HUES6 (cell line): ENCODE data around the gene CHRM2.

Experiments
- H3K27ac ChIP-seq: 2 replicates; pipeline ENCODE4 v1.7.0; 2013; ENCODE audit warnings: low read depth, mild to moderate bottlenecking, low read length, inconsistent platforms
- H3K27me3 ChIP-seq: 2 replicates; pipeline ENCODE4 v1.6.1; 2013; ENCODE audit warnings: low read length; ENCODE audit not compliant: control insufficient read depth, insufficient read depth
- H3K36me3 ChIP-seq: 2 replicates; pipeline ENCODE4 v1.6.1; 2013; ENCODE audit warnings: low read length; ENCODE audit not compliant: control insufficient read depth, insufficient read depth
- H3K4me1 ChIP-seq: 2 replicates; pipeline ENCODE4 v1.6.1; 2013; ENCODE audit warnings: low read length; ENCODE audit not compliant: control insufficient read depth, insufficient read depth
- H3K4me3 ChIP-seq: 2 replicates; pipeline ENCODE4 v1.5.1; 2013; ENCODE audit warnings: low read depth, low read length
- H3K9ac ChIP-seq: one replicate; pipeline ENCODE4 v1.6.1; 2013; ENCODE audit warnings: mild to moderate bottlenecking, low read length
- H3K9me3 ChIP-seq: 2 replicates; pipeline ENCODE4 v1.6.1; 2013; ENCODE audit warnings: low read depth, low read length; ENCODE audit not compliant: control insufficient read depth, insufficient read depth

The CHRM2 gene

GRCh38 chr7:136931169-136931867 is 62.9 kb downstream of the CHRM2 start:
- no peak overlapping the region for H3K4me3 ChIP-seq
- no peak overlapping the region for H3K9ac ChIP-seq
- no peaks in the 10 kb centered on the region for H3K36me3 ChIP-seq
- no peaks in the 10 kb centered on the region for H3K9me3 ChIP-seq
- H3K4me1 ChIP-seq = peaks cover 7% of the 10 kb centered on the region
- no peaks in the 10 kb centered on the region for H3K27me3 ChIP-seq
- no peak overlapping the region for H3K27ac ChIP-seq

- no peaks in the 10 kb centered on the region for H3K36me3 ChIP-seq
- no peaks in the 10 kb centered on the region for H3K4me1 ChIP-seq
- H3K9me3 ChIP-seq = no peaks in the 10 kb centered on the region
- no peak overlapping the region for H3K27ac ChIP-seq
- no peak overlapping the region for H3K4me3 ChIP-seq
- no peaks in the 10 kb centered on the region for H3K27me3 ChIP-seq
- H3K9ac ChIP-seq = no peak overlapping the region
Measured at GRCh38 chr7:136937436-136937835, 69.0 kb downstream of the CHRM2 start.

- no peaks in the 10 kb centered on the region for H3K36me3 ChIP-seq
- no peaks in the 10 kb centered on the region for H3K4me1 ChIP-seq
- no peaks in the 10 kb centered on the region for H3K27me3 ChIP-seq
- no peak overlapping the region for H3K4me3 ChIP-seq
- no peak overlapping the region for H3K9ac ChIP-seq
- H3K9me3 ChIP-seq = no peaks in the 10 kb centered on the region
- H3K27ac ChIP-seq = no peak overlapping the region
Measured at GRCh38 chr7:136938476-136938875, 70.0 kb downstream of the CHRM2 start.

GRCh38 chr7:136940122-136940521 is 71.7 kb downstream of the CHRM2 start:
- H3K4me3 ChIP-seq = no peak overlapping the region
- no peaks in the 10 kb centered on the region for H3K36me3 ChIP-seq
- H3K27ac ChIP-seq = no peak overlapping the region
- H3K9me3 ChIP-seq = no peaks in the 10 kb centered on the region
- H3K4me1 ChIP-seq = no peaks in the 10 kb centered on the region
- H3K9ac ChIP-seq = no peak overlapping the region
- no peaks in the 10 kb centered on the region for H3K27me3 ChIP-seq

- H3K9ac ChIP-seq = no peak overlapping the region
- H3K27me3 ChIP-seq = no peaks in the 10 kb centered on the region
- H3K4me3 ChIP-seq = no peak overlapping the region
- H3K9me3 ChIP-seq = no peaks in the 10 kb centered on the region
- H3K27ac ChIP-seq = no peak overlapping the region
- H3K4me1 ChIP-seq = no peaks in the 10 kb centered on the region
- H3K36me3 ChIP-seq = no peaks in the 10 kb centered on the region
Measured at GRCh38 chr7:136940917-136941316, 72.5 kb downstream of the CHRM2 start.

GRCh38 chr7:136941816-136942215 is 73.4 kb downstream of the CHRM2 start:
- no peak overlapping the region for H3K27ac ChIP-seq

GRCh38 chr7:136942401-136942800 is 73.9 kb downstream of the CHRM2 start:
- no peaks in the 10 kb centered on the region for H3K4me1 ChIP-seq
- no peak overlapping the region for H3K4me3 ChIP-seq
- no peaks in the 10 kb centered on the region for H3K9me3 ChIP-seq
- no peak overlapping the region for H3K9ac ChIP-seq
- H3K27ac ChIP-seq = no peak overlapping the region
- H3K36me3 ChIP-seq = no peaks in the 10 kb centered on the region
- H3K27me3 ChIP-seq = no peaks in the 10 kb centered on the region

More at GRCh38 chr7:136941816-136942215, 73.4 kb downstream of the CHRM2 start:
- Histone ChIP-seq H3K36me3 (no peaks in the 10 kb centered on the region), H3K9me3 (no peaks in the 10 kb centered on the region), H3K4me3 (no peak overlapping the region), H3K9ac (no peak overlapping the region), H3K4me1 (no peaks in the 10 kb centered on the region), H3K27me3 (no peaks in the 10 kb centered on the region)

- H3K27me3 ChIP-seq = no peaks in the 10 kb centered on the region
Measured at GRCh38 chr7:136942994-136943393, 74.5 kb downstream of the CHRM2 start.

GRCh38 chr7:136947347-136947746 is 78.9 kb downstream of the CHRM2 start:
- Histone ChIP-seq H3K4me1 (no peaks in the 10 kb centered on the region), H3K4me3 (no peak overlapping the region), H3K36me3 (no peaks in the 10 kb centered on the region), H3K27ac (no peak overlapping the region), H3K27me3 (no peaks in the 10 kb centered on the region), H3K9ac (no peak overlapping the region), H3K9me3 (no peaks in the 10 kb centered on the region)

More at GRCh38 chr7:136942994-136943393, 74.5 kb downstream of the CHRM2 start:
- Histone ChIP-seq H3K27ac (no peak overlapping the region), H3K9me3 (no peaks in the 10 kb centered on the region), H3K9ac (no peak overlapping the region), H3K4me3 (no peak overlapping the region), H3K36me3 (no peaks in the 10 kb centered on the region), H3K4me1 (no peaks in the 10 kb centered on the region)

GRCh38 chr7:136950331-136950730 is 81.9 kb downstream of the CHRM2 start:
- no peak overlapping the region for H3K9ac ChIP-seq
- no peaks in the 10 kb centered on the region for H3K36me3 ChIP-seq
- no peak overlapping the region for H3K4me3 ChIP-seq
- H3K27ac ChIP-seq = no peak overlapping the region
- no peaks in the 10 kb centered on the region for H3K4me1 ChIP-seq
- no peaks in the 10 kb centered on the region for H3K9me3 ChIP-seq
- no peaks in the 10 kb centered on the region for H3K27me3 ChIP-seq

GRCh38 chr7:136953386-136953785 is 84.9 kb downstream of the CHRM2 start:
- Histone ChIP-seq H3K27ac (no peak overlapping the region), H3K4me3 (no peak overlapping the region), H3K9ac (no peak overlapping the region), H3K36me3 (no peaks in the 10 kb centered on the region), H3K9me3 (no peaks in the 10 kb centered on the region), H3K27me3 (no peaks in the 10 kb centered on the region), H3K4me1 (no peaks in the 10 kb centered on the region)
